Adipose tissue (tissue), 3 donors: ENCODE results near the gene B4GALT5. TPM values are rescaled to one million over a fixed set of nuclear protein-coding genes. Genes with fewer than 3 reads are reported as not detected.

Experiments used
- H3K27ac ChIP-seq: one replicate; pipeline ENCODE4 v1.5.1; 2013; ENCODE audit warnings: low read depth, low read length
- WGBS, 3 donors: extraction: QIAGEN DNeasy Blood & Tissue Kit; methylation state at CpG; one replicate each; pipeline ENCODE4 v1.1.7; 2013; 5-methylcytosine and 5-hydroxymethylcytosine counted together
- polyA plus RNA-seq, 3 donors: library from polyadenylated mRNA; stranded (reverse); fragments of 200-250 nt; gene quantifications; one replicate each; pipeline ENCODE4 v1.2.3, GENCODE V29; 2013
- donor health status: healthy with polysubstance abuse.
- donor health status: Bipolar disorder and iron deficiency.
- donor health status: healthy.

Gene B4GALT5
- polyA plus RNA-seq, 3 donors = 8.7 to 48.2 (median 22.7) TPM

DNA sequence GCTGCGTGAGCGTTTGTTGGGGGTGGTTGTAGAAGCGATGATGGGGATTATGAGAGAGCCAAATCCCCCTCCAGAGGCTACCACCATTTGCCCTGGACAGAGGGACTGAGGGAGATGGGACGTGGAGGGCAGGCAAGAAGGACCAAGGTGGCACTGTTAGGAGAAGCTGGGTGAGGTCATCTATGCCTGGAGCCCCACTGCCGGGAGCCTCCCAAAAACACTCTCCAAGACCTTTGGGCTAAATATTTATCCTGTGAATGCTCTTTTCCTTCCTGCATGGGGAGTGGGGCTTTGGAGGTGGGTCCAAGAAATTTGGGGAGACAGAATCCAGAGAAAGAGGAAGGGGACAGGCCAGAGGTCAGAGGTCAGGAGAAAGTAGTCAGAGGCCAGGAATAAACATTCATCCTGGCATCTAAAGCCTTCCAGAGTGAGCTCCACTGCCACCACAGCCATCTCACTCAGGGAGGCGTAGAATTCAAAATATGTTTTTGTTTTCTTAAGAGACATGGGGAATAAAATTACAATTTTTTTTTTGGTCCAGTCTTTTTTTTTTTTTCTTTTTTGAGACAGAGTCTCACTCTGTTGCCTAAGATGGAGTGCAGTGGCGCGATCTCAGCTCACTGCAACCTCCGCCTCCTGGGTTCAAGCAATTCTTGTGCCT, 128.0 kb downstream of the B4GALT5 start:
- 87 to 90% (median 89%) methylated on average over 9 of the region's 9 CpGs for WGBS, 3 donors
- no peak overlapping the region for H3K27ac ChIP-seq

DNA sequence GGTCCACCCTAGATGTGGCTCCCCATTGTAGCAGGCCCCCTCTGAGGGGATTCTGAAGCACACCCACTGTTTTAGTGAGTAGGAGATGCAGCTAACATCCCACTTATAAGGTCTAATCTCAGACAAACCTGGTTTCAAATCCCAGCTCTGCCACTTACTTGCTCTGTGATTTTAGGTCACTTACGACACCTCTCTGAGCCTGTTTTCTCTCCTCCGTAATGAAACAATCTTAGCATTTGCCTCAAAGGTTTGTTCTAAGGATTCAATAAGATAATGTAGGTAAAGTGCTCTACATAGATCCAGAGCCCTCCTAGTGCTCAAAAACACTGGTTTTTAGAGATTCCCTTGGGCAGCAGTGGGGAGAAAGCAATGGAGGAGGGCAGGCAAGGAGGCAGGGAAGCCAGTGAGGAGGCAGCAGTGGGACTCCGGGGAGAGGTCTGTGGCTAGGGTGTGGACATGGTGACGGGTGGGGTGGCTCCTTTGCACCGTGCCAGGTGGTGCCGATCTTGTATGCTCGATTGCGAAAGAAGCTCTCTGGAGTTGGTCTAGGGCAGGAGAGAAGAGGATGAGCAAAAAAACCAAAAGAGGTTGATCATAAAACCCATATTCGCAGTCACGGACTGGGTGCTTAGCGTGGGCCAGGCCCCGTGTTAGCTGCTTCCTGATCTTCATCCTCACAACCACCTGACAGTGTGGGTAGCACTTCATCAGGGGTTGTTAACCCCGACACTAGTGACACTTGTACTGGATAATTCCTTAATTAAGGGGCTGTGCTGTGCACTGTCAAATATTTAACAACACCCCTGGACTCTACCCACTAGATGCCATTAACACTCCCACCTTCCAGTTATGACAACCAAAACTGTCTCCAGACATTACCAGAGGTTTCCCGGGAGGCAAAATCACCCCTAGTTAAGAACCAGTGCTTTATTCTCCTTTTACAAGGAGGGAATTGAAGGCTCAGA, 129.0 kb downstream of the B4GALT5 start:
- 64 to 84% (median 65%) methylated on average over 14 of the region's 14 CpGs for WGBS, 3 donors
- H3K27ac ChIP-seq = no peak overlapping the region

DNA sequence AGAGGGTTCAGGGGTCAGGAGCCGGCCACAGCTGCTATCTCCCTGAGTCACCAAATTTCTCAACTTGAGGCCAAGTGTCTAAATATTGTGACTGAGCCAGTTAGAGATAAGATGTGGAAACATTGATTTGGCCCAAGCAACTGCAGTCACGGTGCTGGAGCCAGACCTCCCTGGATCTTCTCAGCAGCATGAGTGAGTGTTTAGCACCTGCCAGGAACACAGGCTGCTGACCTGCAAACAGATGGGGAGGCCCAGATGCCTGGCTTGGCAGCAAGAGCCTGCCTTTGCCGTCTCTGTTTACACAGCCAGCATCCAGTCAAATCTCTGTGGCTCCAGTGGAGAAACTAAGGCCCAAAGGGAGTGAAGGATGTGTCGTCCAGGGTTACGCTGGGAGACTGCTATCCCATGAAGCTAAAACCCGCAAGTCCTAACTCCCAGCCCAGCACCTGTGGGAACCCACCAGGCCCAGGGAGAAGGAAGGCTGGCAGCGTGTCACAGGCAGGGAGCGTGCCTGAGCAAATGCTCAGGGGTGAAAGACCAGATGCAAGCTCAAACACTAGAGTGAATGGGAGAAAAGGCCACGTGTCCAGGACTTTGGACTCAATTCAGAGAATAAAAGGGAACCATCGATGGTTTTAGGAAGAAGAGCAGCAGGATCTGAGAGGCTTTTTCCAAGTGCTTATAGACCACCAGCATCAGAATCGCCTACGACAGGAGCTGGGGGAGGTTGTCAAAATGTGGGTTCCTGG, 129.8 kb downstream of the B4GALT5 start:
- no peak overlapping the region for H3K27ac ChIP-seq
- WGBS, 3 donors = 25 to 50% (median 43%) methylated on average over 12 of the region's 12 CpGs

DNA sequence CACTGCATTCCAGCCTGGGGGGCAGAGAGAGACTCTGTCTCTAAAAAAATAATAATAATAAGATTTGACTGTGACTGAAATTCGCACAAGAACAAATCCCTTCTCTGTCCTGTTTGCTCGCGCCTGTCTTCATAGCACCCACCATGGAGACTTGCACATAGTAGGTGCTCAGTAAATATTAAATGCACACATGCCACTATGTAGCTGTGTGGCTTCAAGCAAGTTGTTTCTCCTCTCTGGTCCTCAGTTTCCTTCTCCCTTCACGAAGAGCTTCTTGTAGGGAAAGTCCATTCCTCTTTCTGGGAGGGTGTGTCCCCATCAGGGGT, 130.4 kb downstream of the B4GALT5 start:
- WGBS, 3 donors = 63 to 77% (median 69%) methylated on average over 4 of the region's 4 CpGs
- no peak overlapping the region for H3K27ac ChIP-seq

Other genes with a start within 250 kb of the B4GALT5 start
- 1 to 10 TPM in 2 of 3 donors, under 1 TPM in 1; 0.64 to 4.2 (median 1.3) TPM for gene KCNB1, start 231.2 kb downstream of the B4GALT5 start, polyA plus RNA-seq
- 10 to 100 TPM in 2 of 3 donors, 1 to 10 TPM in 1; 2.0 to 79.7 (median 15.9) TPM for gene PTGIS, start 145.7 kb downstream of the B4GALT5 start, polyA plus RNA-seq
- 1 to 10 TPM; 5.1 to 8.6 (median 7.0) TPM for gene SLC9A8, start 99.0 kb upstream of the B4GALT5 start, polyA plus RNA-seq
- gene SPATA2, start 201.7 kb upstream of the B4GALT5 start, polyA plus RNA-seq = 1 to 10 TPM; 3.8 to 5.0 (median 4.7) TPM
- gene RNF114, start 222.5 kb upstream of the B4GALT5 start, polyA plus RNA-seq = 10 to 100 TPM; 45.1 to 57.9 (median 45.7) TPM